ENCODE data around the gene TBC1D9. TPM values are rescaled to one million over a fixed set of nuclear protein-coding genes. Genes with fewer than 3 reads are reported as not detected.

The TBC1D9 gene
- total RNA-seq, 2 donors from 2014 or later, result 28.6 to 34.2 TPM

- Histone ChIP-seq H3K9me3 (no peaks in the 10 kb centered on the region), H3K27me3 (replicated peaks; ENCODE audit: insufficient read depth) (no peaks in the 10 kb centered on the region), H3K27ac (peak overlapping the region in 1 of 2 donors; percentile 67), H3K36me3 (no peaks in the 10 kb centered on the region), H3K4me3 (no peak overlapping the region), H3K4me1 (replicated peaks) (peaks cover 2% of the 10 kb centered on the region)
- intact Hi-C loops (cut with DNase I), result no loop called here
- no peak for DNase-seq (ENCODE audit: low spot score)
- WGBS, result 67% methylated on average over 3 of the region's 3 CpGs
- TF ChIP-seq CTCF (IDR thresholded peaks at IDR 0.05) (no peak), POLR2A (IDR thresholded peaks at IDR 0.05) (no peak), POLR2AphosphoS5 (IDR thresholded peaks at IDR 0.05) (no peak)
Measured at GRCh38 chr4:140689623-140690022, 66.6 kb downstream of the TBC1D9 start.

GRCh38 chr4:140688711-140689598 is 67.2 kb downstream of the TBC1D9 start:
- H3K9me3 ChIP-seq, result no peaks in the 10 kb centered on the region
- H3K27me3 ChIP-seq (replicated peaks; ENCODE audit: insufficient read depth), result no peaks in the 10 kb centered on the region
- H3K27ac ChIP-seq, result no peak overlapping the region
- no peaks in the 10 kb centered on the region for H3K36me3 ChIP-seq
- TF ChIP-seq POLR2AphosphoS5 (IDR thresholded peaks at IDR 0.05) (no peak), CTCF (IDR thresholded peaks at IDR 0.05) (no peak), POLR2A (IDR thresholded peaks at IDR 0.05) (no peak)
- peaks cover 2% of the 10 kb centered on the region for H3K4me1 ChIP-seq (replicated peaks)
- WGBS, result 90% methylated on average over 6 of the region's 6 CpGs
- no peak for DNase-seq (ENCODE audit: low spot score)
- intact Hi-C loops (cut with DNase I), result no loop called here
- H3K4me3 ChIP-seq, result no peak overlapping the region

- TF ChIP-seq POLR2A (IDR thresholded peaks at IDR 0.05), result no peak
- no peak for TF ChIP-seq POLR2AphosphoS5 (IDR thresholded peaks at IDR 0.05)
- TF ChIP-seq CTCF (IDR thresholded peaks at IDR 0.05), result no peak
- H3K36me3 ChIP-seq, result no peaks in the 10 kb centered on the region
- DNase-seq (ENCODE audit: low spot score), result no peak
- intact Hi-C loops (cut with DNase I), result no loop called here
- H3K4me1 ChIP-seq (replicated peaks), result peaks cover 2% of the 10 kb centered on the region
- no peaks in the 10 kb centered on the region for H3K27me3 ChIP-seq (replicated peaks; ENCODE audit: insufficient read depth)
- no peaks in the 10 kb centered on the region for H3K9me3 ChIP-seq
- no peak overlapping the region for H3K27ac ChIP-seq
- no peak overlapping the region for H3K4me3 ChIP-seq
Measured at GRCh38 chr4:140686796-140687195, 69.4 kb downstream of the TBC1D9 start.

- Histone ChIP-seq H3K27me3 (replicated peaks; ENCODE audit: insufficient read depth) (no peaks in the 10 kb centered on the region), H3K36me3 (no peaks in the 10 kb centered on the region), H3K4me3 (no peak overlapping the region), H3K4me1 (replicated peaks) (no peaks in the 10 kb centered on the region), H3K27ac (no peak overlapping the region), H3K9me3 (no peaks in the 10 kb centered on the region)
- no peak for DNase-seq (ENCODE audit: low spot score)
- intact Hi-C loops (cut with DNase I), result no loop called here
- TF ChIP-seq POLR2A (IDR thresholded peaks at IDR 0.05) (no peak), POLR2AphosphoS5 (IDR thresholded peaks at IDR 0.05) (no peak), CTCF (IDR thresholded peaks at IDR 0.05) (no peak)
Measured at GRCh38 chr4:140684314-140684713, 71.9 kb downstream of the TBC1D9 start.

GRCh38 chr4:140681201-140681600 is 75.0 kb downstream of the TBC1D9 start:
- Histone ChIP-seq H3K9me3 (no peaks in the 10 kb centered on the region), H3K36me3 (peaks cover 0 to 5% of the 10 kb centered on the region in 2 donors), H3K4me1 (replicated peaks) (no peaks in the 10 kb centered on the region), H3K4me3 (no peak overlapping the region), H3K27me3 (replicated peaks; ENCODE audit: insufficient read depth) (no peaks in the 10 kb centered on the region), H3K27ac (no peak overlapping the region)
- intact Hi-C loops (cut with DNase I), result no loop called here
- no peak for TF ChIP-seq CTCF (IDR thresholded peaks at IDR 0.05)
- TF ChIP-seq POLR2AphosphoS5 (IDR thresholded peaks at IDR 0.05), result no peak
- no peak for TF ChIP-seq POLR2A (IDR thresholded peaks at IDR 0.05)
- 96% methylated on average over 3 of the region's 3 CpGs for WGBS
- DNase-seq (ENCODE audit: low spot score), result no peak

Data from prostate gland (tissue), 2 donors.